ENCODE results near the gene C1QTNF8. TPM values are rescaled to one million over a fixed set of nuclear protein-coding genes. Genes with fewer than 3 reads are reported as not detected.

C1QTNF8 gene
- total RNA-seq, 1 donor from 2014 or later: not detected

DNA sequence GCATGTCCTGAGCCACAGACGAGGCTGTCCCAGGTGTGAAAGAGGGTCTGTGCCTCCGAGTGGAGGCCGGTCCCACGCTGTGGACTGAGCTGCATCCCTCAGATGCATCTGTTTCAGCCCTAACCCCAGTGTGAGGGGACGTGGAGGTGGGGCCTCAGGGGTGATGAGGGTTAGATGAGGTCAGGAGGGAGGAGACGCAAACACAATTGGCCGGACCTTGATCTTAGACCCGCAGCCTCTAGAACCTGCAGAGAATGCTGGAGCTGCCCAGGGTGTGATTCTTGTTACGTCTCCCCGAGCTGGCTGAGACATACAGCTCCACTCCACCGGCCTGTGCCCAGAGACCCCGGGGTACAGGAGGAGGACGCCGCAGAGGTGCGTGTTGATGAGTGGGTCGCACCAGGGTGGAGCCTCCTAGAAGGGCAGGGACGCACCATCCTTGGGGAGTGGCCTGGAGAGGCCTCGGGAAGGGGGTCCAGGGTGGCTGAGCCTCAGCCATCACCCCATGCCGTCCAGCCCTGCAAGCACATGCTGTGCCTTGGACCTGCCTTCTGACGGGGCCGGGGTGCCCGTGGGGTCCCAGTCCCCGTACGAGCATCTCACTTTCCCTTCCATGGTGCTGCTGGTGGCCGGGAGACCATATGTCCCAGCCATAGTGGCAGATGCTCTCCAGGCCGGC, 16.6 kb upstream of the C1QTNF8 start:
- DNase-seq (ENCODE audit: low spot score in 2 of 2): no peak
- FAIRE-seq: no peak

DNA sequence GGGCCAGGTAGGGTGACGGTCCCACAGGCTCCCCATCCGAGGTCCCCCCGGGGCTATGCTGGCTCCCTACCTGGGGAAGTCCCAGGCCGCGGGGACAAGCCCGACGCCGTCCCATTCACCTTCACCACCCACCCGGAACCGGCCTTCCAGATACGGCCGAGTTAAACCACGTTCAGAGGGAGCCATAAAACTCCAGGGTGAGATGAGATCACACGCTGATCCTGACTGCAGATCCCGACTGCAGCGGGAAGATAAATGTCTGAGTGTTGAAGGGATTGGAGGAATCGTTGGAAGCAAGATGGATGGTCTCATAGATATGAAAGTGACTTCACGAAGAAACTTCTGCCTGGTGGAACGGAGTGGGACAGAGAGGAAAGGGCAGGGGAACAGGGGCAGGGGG, 13.6 kb upstream of the C1QTNF8 start:
- no peak for FAIRE-seq
- DNase-seq (ENCODE audit: low spot score in 2 of 2): no peak

DNA sequence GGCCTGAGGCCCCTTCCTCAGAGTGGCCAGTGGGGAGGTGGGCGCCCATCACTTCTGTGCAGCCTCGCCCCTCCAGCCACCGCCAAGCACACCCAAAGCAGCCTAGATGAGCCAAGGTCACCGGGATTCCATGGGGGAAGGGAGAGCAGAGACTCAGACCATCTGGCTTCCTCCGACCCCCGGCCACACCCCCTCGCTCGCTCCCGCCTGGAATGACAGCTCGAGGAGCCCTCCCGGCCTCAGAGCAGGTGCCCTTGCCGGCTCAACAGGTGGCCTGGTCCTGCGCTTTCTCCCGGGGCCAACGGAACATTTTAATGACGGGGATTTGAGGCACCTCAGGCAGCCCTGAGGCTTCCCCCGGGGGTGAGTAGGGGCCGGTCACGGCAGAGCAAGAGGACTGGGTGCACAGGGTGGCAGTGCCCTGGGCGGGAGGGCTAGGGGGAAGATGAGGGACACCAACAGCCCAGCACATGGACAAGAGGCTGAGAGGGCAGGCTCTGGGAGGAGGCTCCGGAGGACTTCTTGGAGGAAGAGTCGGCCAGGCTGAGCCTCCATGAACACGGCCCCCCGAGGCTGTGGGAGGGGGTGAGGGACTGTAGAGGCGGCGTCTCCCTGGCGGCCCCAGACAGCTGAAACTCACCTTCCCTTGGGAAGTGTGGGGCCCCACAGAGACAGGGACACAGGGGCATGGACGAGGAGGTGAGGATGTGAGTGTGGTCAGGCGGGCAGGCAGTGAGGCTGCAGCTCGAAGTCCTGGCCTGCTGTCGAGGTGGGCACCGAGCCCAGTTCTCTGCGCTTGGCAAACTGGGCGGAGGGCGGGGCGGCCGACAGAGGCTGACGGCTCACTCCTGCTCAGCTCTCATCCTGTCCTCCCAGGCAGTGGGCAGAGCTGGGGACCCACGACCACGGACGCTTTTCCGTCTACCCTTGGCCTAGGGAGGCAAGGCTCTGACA, 12.5 kb upstream of the C1QTNF8 start:
- DNase-seq (ENCODE audit: low spot score in 2 of 2): peak in 1 of 2 donors; percentile 72
- no peak for FAIRE-seq

DNA sequence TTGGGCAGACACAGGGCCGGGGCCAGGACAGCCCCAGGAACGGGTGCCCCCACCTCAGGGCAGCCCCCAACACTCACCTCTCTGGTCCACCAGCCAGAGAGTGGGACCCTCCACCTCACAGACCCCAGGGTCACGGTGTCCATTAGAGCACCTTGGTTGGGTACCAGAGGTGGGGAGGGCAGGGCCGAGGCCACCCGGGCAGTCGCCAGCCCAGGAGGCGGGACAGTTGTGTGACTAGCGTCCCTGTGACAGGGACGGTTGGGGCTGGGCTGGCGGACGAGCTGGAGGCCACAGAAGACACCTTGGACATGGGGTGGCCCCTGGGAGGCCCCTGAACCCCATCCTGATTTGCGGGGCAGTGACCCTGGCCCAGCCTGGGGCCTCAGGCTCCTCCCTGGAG, 11.7 kb upstream of the C1QTNF8 start:
- FAIRE-seq: no peak
- DNase-seq (ENCODE audit: low spot score in 2 of 2): no peak

DNA sequence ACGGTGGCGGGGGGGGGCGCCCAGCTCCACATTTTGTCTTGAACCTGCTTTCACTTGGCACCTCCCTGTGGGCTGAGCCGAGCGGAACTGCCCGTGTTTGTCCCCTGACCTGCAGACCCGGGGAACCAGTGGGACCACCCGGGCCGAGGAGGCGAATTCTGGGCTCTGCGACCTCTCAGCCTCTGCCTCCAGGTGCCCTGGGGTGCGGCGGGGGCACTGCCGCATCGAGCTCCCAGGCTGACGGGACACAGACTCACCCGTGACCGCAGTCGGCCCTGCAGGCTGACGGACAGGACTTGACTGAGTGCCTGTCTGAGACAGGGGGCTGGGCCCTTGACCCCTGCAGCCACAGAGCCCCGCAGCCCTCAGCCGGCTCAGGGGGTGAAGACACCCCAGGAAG, 11.1 kb upstream of the C1QTNF8 start:
- DNase-seq (ENCODE audit: low spot score in 2 of 2): no peak
- no peak for FAIRE-seq

DNA sequence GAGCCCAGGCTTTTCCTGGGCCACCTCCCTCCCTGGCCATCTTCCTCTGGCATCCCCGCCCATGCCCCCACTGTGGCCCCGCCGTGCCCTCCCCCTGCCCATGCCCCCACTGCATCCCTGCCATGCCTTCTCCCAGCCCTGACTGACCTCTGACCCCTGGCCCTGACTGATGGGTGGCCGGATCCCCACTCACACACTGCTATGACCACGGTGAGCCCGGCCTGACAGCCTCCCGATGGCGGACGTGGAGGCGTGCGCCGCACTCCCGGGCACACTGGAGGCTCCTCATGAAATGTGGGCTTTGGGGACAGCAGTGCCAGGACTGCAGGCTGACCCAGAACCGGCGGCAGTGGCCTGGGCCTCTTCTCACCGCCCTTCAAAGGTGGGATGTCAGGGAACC, 10.6 kb upstream of the C1QTNF8 start:
- DNase-seq (ENCODE audit: low spot score in 2 of 2) (no peak), FAIRE-seq (no peak)

DNA sequence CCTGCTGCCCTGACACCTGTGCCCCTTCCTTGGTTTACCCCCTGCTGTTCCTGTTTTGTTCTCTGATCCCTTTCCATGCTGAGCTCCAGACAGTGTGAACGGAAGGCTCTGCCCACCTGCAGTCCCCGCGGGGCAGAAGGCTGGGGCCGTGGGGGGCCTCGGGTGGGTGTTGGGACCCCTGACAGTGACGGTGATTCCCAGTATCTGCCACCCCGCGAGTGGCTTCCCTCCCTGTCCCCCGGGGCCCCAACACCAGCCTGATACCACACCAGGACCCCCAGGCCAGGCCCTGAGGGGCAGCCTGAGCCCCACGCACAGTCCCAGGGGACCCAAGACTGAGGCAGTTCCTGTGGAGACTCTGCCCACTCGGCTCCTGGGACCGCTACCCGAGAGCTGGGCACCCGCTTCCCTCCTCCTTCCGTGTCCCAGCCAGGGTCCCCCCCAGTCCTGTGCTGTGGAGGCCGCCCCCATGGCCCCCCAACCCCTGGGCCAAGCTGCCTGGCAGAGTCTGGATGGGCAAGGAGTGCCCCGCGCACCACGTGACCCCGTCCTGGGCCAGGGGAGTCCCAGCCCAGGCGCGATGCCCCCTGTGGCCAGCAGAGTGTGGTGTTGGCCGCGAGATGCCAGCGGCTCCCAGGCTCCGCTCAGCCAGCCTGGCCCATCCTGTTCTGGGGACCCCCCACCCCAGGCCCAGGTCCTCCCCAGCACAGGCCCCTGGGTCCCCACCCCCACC, 10.0 kb upstream of the C1QTNF8 start:
- FAIRE-seq (no peak), DNase-seq (ENCODE audit: low spot score in 2 of 2) (peak; percentile 92 to 98)

DNA sequence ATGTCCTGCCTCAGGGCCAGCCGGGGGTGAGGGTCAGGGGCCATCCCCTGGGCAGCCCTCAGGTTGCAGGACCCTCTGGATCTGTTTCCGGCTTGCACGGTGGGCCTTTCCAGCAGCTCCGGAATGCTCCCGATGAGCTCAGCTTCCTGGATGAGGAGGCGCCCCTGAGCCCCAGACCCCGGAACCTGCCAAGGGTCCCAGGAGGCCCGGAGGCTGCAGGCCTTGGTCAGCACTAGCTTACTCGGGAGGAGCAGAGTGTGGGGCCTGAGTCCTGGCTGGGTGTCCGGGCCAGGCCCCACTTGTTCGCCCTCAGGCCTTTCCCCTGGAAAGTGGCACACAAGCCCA, 7.6 kb upstream of the C1QTNF8 start:
- DNase-seq (ENCODE audit: low spot score in 2 of 2): no peak
- no peak for FAIRE-seq

DNA sequence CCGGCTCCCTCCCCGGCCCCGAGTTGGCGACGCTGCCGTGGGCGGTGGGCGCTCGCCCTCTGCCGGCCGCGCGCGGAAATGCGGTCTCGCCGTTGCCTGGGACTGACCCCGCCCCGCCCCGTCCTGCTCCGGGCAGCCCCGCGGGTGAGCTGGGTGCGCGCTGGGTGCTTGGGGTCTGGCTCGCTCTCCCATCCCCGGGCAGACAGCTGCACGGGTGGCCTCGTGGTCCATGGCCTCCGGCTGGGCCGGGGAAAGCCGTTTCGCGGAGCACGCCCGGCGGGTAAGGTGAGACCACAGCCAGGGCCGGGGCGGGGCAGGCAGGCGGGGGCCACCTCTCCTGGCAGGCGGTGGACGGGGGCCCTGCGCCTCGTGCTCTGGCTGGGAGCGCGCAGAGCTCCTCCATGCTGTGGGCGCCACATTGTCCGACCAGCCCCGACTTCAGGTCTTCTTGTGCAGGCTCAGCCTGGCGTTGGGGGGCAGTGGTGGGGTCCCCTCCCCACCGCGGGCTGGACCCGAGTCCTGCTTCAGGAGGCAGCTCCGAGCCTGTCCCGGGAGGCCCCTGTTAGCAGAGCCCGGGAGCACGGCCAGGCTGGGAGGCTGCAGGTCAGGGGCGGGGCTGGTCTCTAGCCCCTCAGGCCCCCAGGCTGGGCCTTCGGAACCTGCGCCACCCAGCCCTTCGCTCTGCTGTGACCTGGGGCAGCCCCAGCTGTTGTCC, 7.0 kb upstream of the C1QTNF8 start:
- FAIRE-seq (no peak), DNase-seq (ENCODE audit: low spot score in 2 of 2) (peak; percentile 87 to 91)

DNA sequence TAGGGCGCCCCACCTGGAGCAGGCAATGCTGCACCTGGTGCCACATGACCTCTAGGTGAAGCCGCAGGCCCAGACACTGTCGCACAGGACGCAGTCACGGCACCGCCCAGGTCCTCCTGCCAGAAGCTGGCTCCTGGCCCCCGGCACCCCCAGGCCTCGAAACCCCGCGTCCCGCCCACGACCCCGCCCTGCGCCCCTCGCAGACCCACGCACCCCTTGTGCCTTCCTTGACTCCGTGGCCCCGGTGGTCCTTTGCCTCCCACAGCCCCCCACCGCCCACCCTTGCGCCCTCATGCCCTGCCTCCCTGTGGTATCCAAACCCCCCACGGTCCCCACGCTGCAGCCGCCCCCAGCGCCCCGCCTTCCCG, 6.3 kb upstream of the C1QTNF8 start:
- DNase-seq (ENCODE audit: low spot score in 2 of 2) (no peak), FAIRE-seq (no peak)

DNA sequence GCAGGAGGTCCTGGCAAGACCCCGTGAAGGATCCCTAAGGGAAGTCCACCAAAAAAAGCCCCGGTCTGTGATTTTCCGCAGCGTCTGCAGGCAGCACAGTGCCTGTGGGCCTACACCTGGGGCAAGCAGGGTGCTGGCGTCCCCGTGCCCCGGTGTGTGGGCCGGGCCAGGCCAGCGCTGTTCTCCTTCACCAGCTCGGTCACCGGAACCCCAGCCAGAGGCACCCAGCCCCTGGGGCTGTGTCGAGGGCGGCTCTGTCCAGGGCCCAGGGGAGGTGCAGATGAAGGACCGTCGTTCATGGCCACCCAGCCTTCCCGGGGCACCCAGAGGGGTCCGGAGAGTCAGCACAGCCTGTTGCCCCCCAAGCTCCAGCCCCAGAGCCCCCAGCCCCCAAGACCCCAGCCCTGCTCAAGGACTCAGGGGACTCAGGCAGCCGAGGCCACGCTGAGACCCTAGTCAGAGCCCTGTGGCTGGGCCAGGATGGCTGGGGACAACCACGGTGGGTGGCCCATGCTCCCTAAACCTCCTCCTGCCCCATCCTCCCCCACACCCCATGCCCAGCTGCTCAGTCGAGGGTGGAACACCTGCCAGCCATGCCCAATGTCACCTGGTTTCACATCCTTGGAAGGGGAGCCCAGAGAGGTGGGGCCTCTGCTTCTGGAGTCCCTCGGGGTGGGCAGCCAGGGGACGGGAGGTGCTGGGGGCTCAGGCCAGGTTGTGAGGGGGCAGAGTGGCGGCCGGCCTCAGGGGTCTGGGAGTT, 5.7 kb upstream of the C1QTNF8 start:
- no peak for FAIRE-seq
- DNase-seq (ENCODE audit: low spot score in 2 of 2): no peak

DNA sequence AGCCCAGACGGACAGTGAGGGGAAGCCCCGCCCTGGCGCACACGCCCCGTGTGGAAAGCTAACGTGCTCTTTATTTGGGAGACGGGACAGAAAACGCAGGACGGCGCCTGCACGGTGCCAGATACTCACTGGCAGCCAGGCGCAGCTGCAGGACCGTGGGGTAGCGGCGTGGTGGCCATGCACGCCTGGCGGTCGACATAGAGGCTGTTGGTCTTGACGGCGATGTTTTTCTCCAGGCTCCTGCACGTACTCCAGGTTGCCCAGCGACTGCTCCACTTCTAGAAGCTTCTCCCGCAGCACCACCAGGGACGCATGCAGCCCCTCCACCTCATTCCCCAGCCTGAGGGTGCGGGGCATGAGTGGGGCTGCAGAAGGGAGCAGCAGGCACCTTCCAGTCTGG, 5.1 kb upstream of the C1QTNF8 start:
- no peak for DNase-seq (ENCODE audit: low spot score in 2 of 2)
- no peak for FAIRE-seq

DNA sequence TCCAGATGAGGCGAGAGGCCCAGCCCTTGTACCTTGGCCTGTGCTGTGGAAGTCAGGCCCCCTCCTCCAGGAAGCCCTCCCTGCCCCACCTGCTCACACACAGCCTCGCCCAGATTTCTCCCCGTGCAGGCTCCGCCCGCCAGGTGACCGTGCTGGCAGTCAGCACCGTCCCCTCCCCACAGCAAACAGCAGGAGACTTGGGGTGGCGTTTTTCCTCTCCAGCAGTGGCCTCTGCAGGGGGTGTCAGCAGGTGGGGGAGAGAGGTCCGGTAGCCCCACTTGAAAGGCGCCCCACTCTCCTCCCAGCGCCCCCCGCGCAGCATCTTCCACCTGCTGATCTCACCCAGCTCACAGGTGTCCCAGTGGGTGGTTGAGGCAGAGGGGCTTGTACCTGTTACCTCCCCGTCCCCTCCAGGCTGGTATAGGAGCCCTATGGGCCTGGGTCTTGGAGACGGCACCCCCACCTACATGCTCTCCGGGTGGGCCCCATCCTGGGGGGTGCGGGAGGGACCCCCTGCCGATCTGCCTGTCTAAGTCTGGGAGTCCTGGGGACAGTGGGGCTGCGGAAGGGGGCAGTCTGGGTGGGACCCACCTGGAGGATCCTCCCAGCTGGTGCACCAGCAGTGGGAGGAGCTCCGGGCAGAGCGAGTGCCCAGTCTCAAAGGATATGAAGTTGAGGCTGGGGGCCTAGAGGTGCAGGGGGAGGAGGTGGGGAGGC, 4.2 kb upstream of the C1QTNF8 start:
- no peak for FAIRE-seq

DNA sequence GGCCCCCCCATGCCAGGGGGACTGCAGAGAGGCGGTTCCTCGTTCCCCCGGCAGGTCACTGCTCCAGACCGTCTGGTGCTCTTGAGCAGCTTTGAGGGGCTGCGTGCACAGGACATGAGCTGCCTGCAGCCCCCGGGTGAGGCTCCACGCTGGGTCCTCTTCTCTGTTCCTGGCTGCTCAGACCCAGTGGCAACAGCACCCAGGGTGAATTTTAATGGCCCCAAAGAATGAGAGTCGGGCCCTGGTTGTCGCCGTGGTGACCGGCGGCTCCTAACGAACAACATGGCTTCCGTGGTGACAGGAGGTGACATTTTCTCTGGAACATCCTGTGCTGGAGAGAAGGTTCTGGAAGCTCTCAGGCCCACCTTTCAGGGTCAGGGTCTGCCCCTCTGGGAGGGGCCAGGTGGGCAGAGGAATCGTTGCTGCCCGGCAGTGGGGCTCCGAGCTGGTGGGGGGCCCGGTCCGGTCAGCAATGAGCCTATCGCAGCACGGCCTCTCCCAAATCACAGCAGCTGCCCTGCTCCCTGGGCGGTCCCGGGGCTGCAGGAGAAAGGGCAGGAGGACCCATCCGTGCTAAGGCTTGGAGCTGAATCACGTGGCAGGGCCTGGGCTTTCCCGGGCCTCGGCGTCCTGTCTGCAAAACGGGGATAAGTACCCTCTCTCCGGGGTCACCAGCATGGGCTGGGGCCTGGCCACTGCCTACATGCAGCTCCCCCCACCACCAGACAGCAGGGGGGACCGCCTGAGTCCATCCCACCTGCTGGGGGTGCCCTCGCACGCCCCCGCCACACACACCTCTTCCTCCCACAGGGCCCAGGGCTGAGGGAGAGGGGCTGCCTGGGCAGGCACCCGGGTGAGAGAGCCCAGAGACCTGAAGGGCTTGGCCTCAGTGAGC, 3.4 kb upstream of the C1QTNF8 start:
- FAIRE-seq: no peak
- no peak for DNase-seq (ENCODE audit: low spot score in 2 of 2)

More for the DNA sequence above, 4.2 kb upstream of the C1QTNF8 start:
- no peak for DNase-seq (ENCODE audit: low spot score in 2 of 2)

DNA sequence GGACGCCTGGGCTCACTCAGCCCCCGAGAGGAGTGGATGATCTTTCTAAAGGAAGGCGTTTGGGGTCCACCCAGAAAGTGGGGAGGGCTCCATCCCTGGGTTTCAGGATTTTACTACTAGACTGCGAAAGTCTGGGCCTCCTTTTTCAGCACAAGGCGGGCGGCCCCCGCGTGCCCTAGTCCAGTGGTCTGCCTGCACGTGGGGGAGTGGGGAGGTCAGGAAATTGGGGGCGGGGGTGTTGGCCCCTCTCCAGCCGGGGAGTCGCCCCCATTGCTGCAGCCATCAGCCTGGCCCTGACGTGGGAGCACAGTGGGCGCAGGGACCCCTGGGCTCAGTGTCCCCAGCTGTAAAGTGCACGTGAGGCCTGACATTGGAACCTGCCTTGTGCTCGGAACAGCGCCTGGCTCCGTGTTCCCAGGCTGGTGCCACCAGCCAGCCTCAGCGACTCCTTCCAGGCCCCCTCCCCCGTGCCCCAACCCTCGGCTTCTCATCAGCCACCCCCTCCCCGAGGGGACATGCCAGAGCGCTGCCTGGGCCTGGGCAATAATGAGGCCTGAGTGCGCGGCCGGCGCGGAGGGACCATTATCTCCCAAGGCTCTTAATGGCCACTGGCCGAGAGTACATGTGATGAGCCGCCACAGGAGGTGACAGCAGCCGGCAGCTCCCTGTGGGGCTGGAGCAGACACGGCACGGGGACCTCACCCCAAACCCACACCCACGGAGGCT, 2.4 kb upstream of the C1QTNF8 start:
- FAIRE-seq: no peak
- DNase-seq (ENCODE audit: low spot score in 2 of 2): no peak

DNA sequence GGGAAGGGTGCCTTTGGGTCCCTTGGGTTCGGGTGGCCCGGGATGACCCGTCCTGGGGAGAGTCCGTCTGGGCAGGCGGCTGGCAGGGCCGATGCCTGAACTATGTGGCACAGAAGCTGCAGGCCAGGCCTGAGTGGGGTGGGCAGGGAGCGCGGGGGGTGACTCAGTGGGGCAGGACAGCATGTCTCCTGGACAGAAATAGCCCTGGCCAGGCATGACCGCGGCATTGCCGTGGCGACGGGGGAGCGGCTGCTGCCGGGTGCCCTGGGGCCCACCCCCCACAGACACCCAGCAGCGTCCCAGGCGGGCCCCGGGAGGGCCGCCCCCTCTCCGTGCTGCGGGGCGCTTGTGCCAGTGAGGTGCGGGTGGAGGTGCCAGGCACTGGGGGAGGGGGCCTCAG, 1.8 kb upstream of the C1QTNF8 start:
- FAIRE-seq: no peak

DNA sequence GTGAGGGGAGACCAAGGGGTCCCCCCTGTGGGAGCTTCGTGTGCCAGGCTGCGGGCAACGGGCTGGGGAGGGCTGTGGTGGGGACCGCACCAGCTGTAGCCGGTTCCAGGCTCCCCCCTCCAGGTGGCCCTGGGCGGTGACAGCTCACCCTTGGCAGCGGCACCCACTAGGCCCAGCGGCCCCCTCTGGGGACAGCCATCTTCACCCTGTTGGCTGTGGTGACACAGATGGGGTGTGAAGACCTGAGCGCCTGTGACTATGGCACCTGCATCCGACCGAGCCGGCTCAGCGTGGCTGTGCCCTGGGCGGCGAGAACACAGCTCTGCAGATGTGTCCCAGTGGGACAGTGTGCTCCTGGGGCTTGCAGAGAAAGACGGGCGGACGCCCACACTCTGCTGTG, 1.1 kb upstream of the C1QTNF8 start:
- DNase-seq (ENCODE audit: low spot score in 2 of 2) (no peak), FAIRE-seq (no peak)

More for the DNA sequence above, 1.8 kb upstream of the C1QTNF8 start:
- DNase-seq (ENCODE audit: low spot score in 2 of 2): peak in 1 of 2 donors; percentile 62

Measured in frontal cortex (tissue), 4 donors.